K562 (cell line): ENCODE measurements around the gene CEP68. TPM values are rescaled to one million over a fixed set of nuclear protein-coding genes. Genes with fewer than 3 reads are reported as not detected.

Experiments used
- ATAC-seq: fragments of 200-7000 bp; cut with Tn5 transposase; 3 replicates; pipeline ENCODE4 v1.9.1; 2020; ENCODE audit warnings: moderate library complexity
- BruUV-seq: library from RNA; stranded (reverse); fragments of 400-500 nt; replicated peaks from 2 replicates; lab custom pipeline; 2021; lab: Mats Ljungman, UMichigan
- CTCF ChIA-PET: fragments of 300-600 bp; formaldehyde crosslinking; extraction: SDS; loops from one replicate; lab custom pipeline; 2021; ENCODE audit warnings: low intra/inter-chr PET ratio; lab: Yijun Ruan, JAX
- POLR2A ChIA-PET: fragments of 300-600, 350-650 bp; sonication (Branson Sonifier 250); formaldehyde crosslinking; extraction: SDS; loops from one replicate; lab custom pipeline; 2021; ENCODE audit warnings: antibody characterized with exemption, inconsistent platforms; lab: Yijun Ruan, JAX
- DNase-seq, 4 experiments: peaks; one replicate each; pipeline versions ENCODE4 v3.0.0 to v3.0.0-alpha.2; 2011 to 2018; ENCODE audit warnings: low spot score in 3 of 4, mixed read lengths in 3 of 4; ENCODE audit errors: extremely low read depth in 1 of 4
- FAIRE-seq: peaks from 2 replicates; lab custom pipeline; 2011; peaks lifted over from hg19 to GRCh38; lab: Jason Lieb, UNC
- H2AFZ ChIP-seq: 2 replicates; pipeline ENCODE4 v1.6.0; 2011; ENCODE audit warnings: low read depth, low read length, control low read depth, inconsistent platforms
- H3K27ac ChIP-seq: fragments of 200-600 bp; 3 replicates; pipeline ENCODE4 v1.8.0; 2011; ENCODE audit warnings: low read depth, mild to moderate bottlenecking, control low read depth, inconsistent platforms, low read length, moderate library complexity, mixed read lengths; ENCODE audit errors: extremely low read depth
- H3K27me3 ChIP-seq, 2 experiments: fragments of 300-600 bp in 1 of 2; 2 replicates in 1 of 2; 3 replicates in 1 of 2; pipeline versions ENCODE4 v1.6.0 to v1.8.0; 2011; ENCODE audit warnings: inconsistent platforms in 2 of 2, low read length in 2 of 2, mild to moderate bottlenecking in 1 of 2, mixed read lengths in 1 of 2, moderate library complexity in 1 of 2; ENCODE audit not compliant: control insufficient read depth in 2 of 2, insufficient read depth in 2 of 2
- H3K36me3 ChIP-seq: fragments of 300-600 bp; 3 replicates; pipeline ENCODE4 v1.8.0; 2011; ENCODE audit warnings: mild to moderate bottlenecking, low read length, inconsistent platforms; ENCODE audit not compliant: control insufficient read depth, insufficient read depth
- H3K4me1 ChIP-seq, 2 experiments: fragments of 200-600 bp in 1 of 2; replicated peaks in 1 of 2; 2 replicates in 1 of 2; 3 replicates in 1 of 2; pipeline versions ENCODE4 v1.5.1 to v1.8.0; 2011; ENCODE audit warnings: inconsistent platforms in 2 of 2, low read length in 2 of 2, mild to moderate bottlenecking in 1 of 2, mixed read lengths in 1 of 2, moderate library complexity in 1 of 2; ENCODE audit not compliant: control insufficient read depth in 2 of 2, insufficient read depth in 2 of 2
- H3K4me2 ChIP-seq: 2 replicates; pipeline ENCODE4 v1.6.1; 2011; ENCODE audit warnings: low read length, control low read depth, inconsistent platforms, mixed read lengths; ENCODE audit not compliant: insufficient read depth
- H3K4me3 ChIP-seq: fragments of 200-600 bp; sonication (generic), shearing (Covaris generic); 2 replicates; pipeline ENCODE4 v1.5.1; 2016; ENCODE audit warnings: control low read depth, inconsistent platforms
- H3K79me2 ChIP-seq: fragments of 200-600 bp; 3 replicates; pipeline ENCODE4 v1.8.0; 2011; ENCODE audit warnings: low read length, inconsistent platforms; ENCODE audit not compliant: control insufficient read depth, insufficient read depth
- H3K9ac ChIP-seq, 2 experiments: 2 replicates each; pipeline versions ENCODE4 v1.6.0 to v1.6.1; 2011; ENCODE audit warnings: low read depth in 2 of 2, low read length in 2 of 2, control low read depth in 1 of 2, inconsistent platforms in 1 of 2, mild to moderate bottlenecking in 1 of 2, mixed read lengths in 1 of 2; ENCODE audit not compliant: insufficient read depth in 1 of 2
- H3K9me1 ChIP-seq: one replicate; pipeline ENCODE4 v1.6.0; 2011; ENCODE audit warnings: inconsistent platforms, mild to moderate bottlenecking, low read length, moderate library complexity; ENCODE audit not compliant: control insufficient read depth, insufficient read depth
- H3K9me3 ChIP-seq: replicated peaks from 2 replicates; pipeline ENCODE4 v1.5.1; 2011; ENCODE audit warnings: low read depth, low read length, inconsistent platforms; ENCODE audit not compliant: control insufficient read depth, insufficient read depth
- H4K20me1 ChIP-seq: replicated peaks from 2 replicates; pipeline ENCODE4 v1.6.1; 2011; ENCODE audit warnings: low read length, inconsistent platforms, mixed read lengths; ENCODE audit not compliant: control insufficient read depth, insufficient read depth
- CC2D1A ChIP-seq: fragments of 450-650 bp; IDR thresholded peaks from 2 replicates; pipeline ENCODE4 v1.6.1; 2017; ENCODE audit warnings: mild to moderate bottlenecking
- CEBPB ChIP-seq: fragments of 450-650 bp; IDR thresholded peaks from 2 replicates; pipeline ENCODE4 v1.6.1; 2016; ENCODE audit warnings: missing genetic modification characterization, missing compliant biosample characterization
- HNRNPH1 ChIP-seq: fragments of 200-400 bp; formaldehyde crosslinking; optimal IDR thresholded peaks from 2 replicates; pipeline ENCODE3; 2017; ENCODE audit warnings: low read depth, mild to moderate bottlenecking, low read length, moderate library complexity
- LARP7 ChIP-seq: fragments of 450-650 bp; IDR thresholded peaks from 2 replicates; pipeline ENCODE4 v1.6.1; 2016
- MCM2 ChIP-seq: fragments of 450-650 bp; IDR thresholded peaks from 2 replicates; pipeline ENCODE4 v1.6.1; 2017; ENCODE audit warnings: low read depth, mild to moderate bottlenecking
- MEF2D ChIP-seq: conservative IDR thresholded peaks from 2 replicates; pipeline ENCODE4 v1.6.1; 2016; ENCODE audit warnings: low read depth, missing genetic modification characterization, missing compliant biosample characterization
- NCOA1 ChIP-seq: fragments of 450-650 bp; IDR thresholded peaks from 2 replicates; pipeline ENCODE4 v1.6.1; 2016; ENCODE audit warnings: low read depth
- PHB ChIP-seq: fragments of 250-450 bp; sonication (Bioruptor Pico); IDR thresholded peaks from 2 replicates; pipeline ENCODE4 v1.5.0; 2021
- RAD21 ChIP-seq, 2 experiments: fragments of 250-450 bp in 1 of 2; fragments of 450-650 bp in 1 of 2; sonication (Bioruptor Pico) in 1 of 2; formaldehyde crosslinking in 1 of 2; IDR thresholded peaks in 1 of 2; conservative IDR thresholded peaks in 1 of 2; 2 replicates each; pipeline versions ENCODE4 v1.4.0 to v1.8.0; 2020 to 2022; ENCODE audit warnings: mild to moderate bottlenecking in 2 of 2, moderate library complexity in 1 of 2
- TCF15 ChIP-seq: fragments of 250-450 bp; sonication (Bioruptor Pico); IDR thresholded peaks from 2 replicates; pipeline ENCODE4 v1.8.0; 2022; ENCODE audit warnings: moderate library complexity, mild to moderate bottlenecking, inconsistent platforms
- ZBTB26 ChIP-seq: fragments of 450-650 bp; formaldehyde crosslinking; IDR thresholded peaks from 2 replicates; pipeline ENCODE4 v1.4.0; 2022; ENCODE audit warnings: missing genetic modification characterization
- ZBTB49 ChIP-seq: sonication (generic); formaldehyde crosslinking; IDR thresholded peaks from 2 replicates; pipeline ENCODE4 v1.8.0; 2022; ENCODE audit warnings: missing genetic modification reagents, mild to moderate bottlenecking, borderline replicate concordance
- ZBTB5 ChIP-seq: fragments of 450-650 bp; IDR thresholded peaks from 2 replicates; pipeline ENCODE4 v1.6.1; 2017; ENCODE audit warnings: antibody characterized with exemption
- ZNF282 ChIP-seq: sonication (generic); formaldehyde crosslinking; IDR thresholded peaks from 2 replicates; pipeline ENCODE4 v1.8.1; 2023; ENCODE audit warnings: missing genetic modification reagents
- ZNF589 ChIP-seq: fragments of 200-800 bp; sonication (Bioruptor generic); IDR thresholded peaks from 2 replicates; pipeline ENCODE4 v1.6.1; 2016; ENCODE audit warnings: low read depth, missing genetic modification characterization, missing compliant biosample characterization
- ZNF695 ChIP-seq: fragments of 450-650 bp; formaldehyde crosslinking; IDR thresholded peaks from 2 replicates; pipeline ENCODE4 v1.4.0; 2020; ENCODE audit warnings: mild to moderate bottlenecking, moderate library complexity
- ZNF717 ChIP-seq: fragments of 250-450 bp; sonication (Bioruptor Pico); IDR thresholded peaks from 2 replicates; pipeline ENCODE4 v1.5.0; 2021
- ZNF778 ChIP-seq: fragments of 450-650 bp; formaldehyde crosslinking; IDR thresholded peaks from 2 replicates; pipeline ENCODE4 v1.4.0; 2020; ENCODE audit warnings: mild to moderate bottlenecking, moderate library complexity
- WGBS: fragments of 100-300 bp; shearing (Covaris generic); methylation state at CpG from one replicate; pipeline ENCODE4 v1.1.6; 2016; ENCODE audit warnings: low coverage, mixed read lengths; ENCODE audit not compliant: insufficient coverage; ENCODE audit errors: missing lambda C conversion rate; 5-methylcytosine and 5-hydroxymethylcytosine counted together
- in situ Hi-C: fragments of 300-500 bp; cut with MboI; formaldehyde crosslinking; loops from 4 replicates; pipeline ENCODE4 v1.15.0; 2018; ENCODE audit warnings: inconsistent platforms, mixed read lengths
- intact Hi-C: fragments of 100-400 bp; cut with micrococcal nuclease; formaldehyde crosslinking; loops from 2 replicates; pipeline ENCODE4 v1.14.2; 2022
- polyA plus RNA-seq, 8 experiments: library from polyadenylated mRNA; depleted of rRNA in 4 of 8; stranded (reverse) in 5 of 8; unstranded in 3 of 8; fragments of >200 nt; fragmentation: Nextera tagmentation in 2 of 8; fragmentation: Illumina TruSeq in 1 of 8; extraction: Ambion mirVana in 2 of 8; extraction: Trizol in 1 of 8; gene quantifications; 2 replicates each; pipeline versions ENCODE4 v1.2.1 to v1.2.3, GENCODE V29; 2011 to 2014; ENCODE audit warnings: inconsistent platforms in 1 of 8, missing spikeins in 1 of 8
- total RNA-seq, 7 experiments: library from RNA; depleted of rRNA in 6 of 7; stranded (reverse); fragments of >200 nt in 6 of 7; fragmentation: Illumina TruSeq in 2 of 7; extraction: Trizol in 2 of 7; gene quantifications; 2 replicates each; pipeline versions ENCODE4 v1.2.1 to v1.2.3, GENCODE V29; 2011 to 2021; ENCODE audit warnings: low replicate concordance in 1 of 7

CEP68 gene
- total and polyA plus RNA-seq, 9 of the 15 experiments (the other 6 are each of a cell fraction or from before 2014, with no cell fraction given) = 1.4 to 8.5 (median 5.2) TPM

GRCh38 chr2:65073879-65074565, 17.8 kb downstream of the CEP68 start:
- no peak overlapping the region for H2AFZ ChIP-seq
- no peaks in the 10 kb centered on the region for H3K79me2 ChIP-seq
- CTCF ChIA-PET = no interaction called here
- DNase-seq = no peak
- H3K27me3 ChIP-seq = no peaks in the 10 kb centered on the region
- H3K4me3 ChIP-seq = no peak overlapping the region
- POLR2A ChIA-PET = interaction anchor here (0.6 to 3.0 kb wide), 6 partner anchors 9 to 156 kb away, joined by 3 to 17 read pairs (median 3); no protein-coding TSS in a partner anchor
- FAIRE-seq = no peak
- 0 out of 2 replicates have a peak, but pooled peaks cover 8% of the 10 kb centered on the region for H4K20me1 ChIP-seq
- H3K9me3 ChIP-seq = no peaks in the 10 kb centered on the region
- BruUV-seq = no TSS peak
- H3K36me3 ChIP-seq = peaks cover 79% of the 10 kb centered on the region
- no peak for ATAC-seq
- H3K9me1 ChIP-seq = peaks cover 4% of the 10 kb centered on the region
- H3K27ac ChIP-seq = no peak overlapping the region
- no peak overlapping the region for H3K9ac ChIP-seq
- H3K4me1 ChIP-seq = peaks cover 11 to 15% of the 10 kb centered on the region in 2 experiments; a peak in 4 of 5 replicates
- in situ Hi-C loops = loop anchor here (5.0 kb wide), 1 partner anchor 113 kb away; no protein-coding TSS in a partner anchor
- 91% methylated on average over 12 of the region's 12 CpGs for WGBS
- H3K4me2 ChIP-seq = no peak overlapping the region
- intact Hi-C loops = no loop called here
- no peak for TF ChIP-seq ZNF589 (CRISPR knock-in tag)
- TF ChIP-seq LARP7 = no peak
- no peak for TF ChIP-seq ZBTB5
- TF ChIP-seq NCOA1 = no peak
- TF ChIP-seq ZNF778 (CRISPR knock-in tag) = no peak
- no peak for TF ChIP-seq PHB (CRISPR knock-in tag)
- TF ChIP-seq CC2D1A = no peak
- no peak for TF ChIP-seq ZNF282 (CRISPR knock-in tag)
- no peak for TF ChIP-seq ZNF695 (CRISPR knock-in tag)
- TF ChIP-seq RAD21 (CRISPR knock-in tag; conservative IDR thresholded peaks at IDR 0.05 in 1 of 2, IDR thresholded peaks at IDR 0.05 in 1 of 2) = no peak
- no peak for TF ChIP-seq MCM2
- TF ChIP-seq ZBTB26 (CRISPR knock-in tag) = no peak
- TF ChIP-seq TCF15 (CRISPR knock-in tag) = no peak
- no peak for TF ChIP-seq MEF2D (tag)
- TF ChIP-seq ZBTB49 (CRISPR knock-in tag) = no peak
- TF ChIP-seq ZNF717 (CRISPR knock-in tag) = no peak
- no peak for TF ChIP-seq HNRNPH1
- TF ChIP-seq CEBPB (tag) = no peak
